HUDEP-2 (cell line): ENCODE measurements around the gene MAST4.
A peak's percentile ranks its signal among the peaks of the same experiment; 100 is the strongest.

Experiments used
- DNase-seq, 76 experiments: peaks; one replicate each; lab custom pipeline; 2025; ENCODE audit not compliant: unreplicated experiment in 76 of 76; lab: John Stamatoyannopoulos, UW

Gene MAST4

DNA sequence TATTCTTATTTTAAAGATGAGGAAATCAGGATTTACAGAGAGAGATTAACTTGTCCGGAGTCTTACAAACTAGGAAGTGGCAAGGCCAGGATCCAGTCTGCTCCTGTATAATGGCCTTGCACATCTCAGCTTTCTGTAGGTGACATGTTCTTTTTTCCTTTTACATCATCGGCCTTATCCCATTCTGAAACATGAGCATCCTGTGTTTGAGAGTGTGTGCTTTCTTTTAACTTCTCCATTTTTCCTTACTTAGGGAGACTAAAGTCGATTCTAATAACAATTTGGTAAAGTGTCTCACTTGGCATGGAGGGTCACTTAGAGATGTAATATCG is 385.8 kb downstream of the MAST4 start:
- DNase-seq = no peak

DNA sequence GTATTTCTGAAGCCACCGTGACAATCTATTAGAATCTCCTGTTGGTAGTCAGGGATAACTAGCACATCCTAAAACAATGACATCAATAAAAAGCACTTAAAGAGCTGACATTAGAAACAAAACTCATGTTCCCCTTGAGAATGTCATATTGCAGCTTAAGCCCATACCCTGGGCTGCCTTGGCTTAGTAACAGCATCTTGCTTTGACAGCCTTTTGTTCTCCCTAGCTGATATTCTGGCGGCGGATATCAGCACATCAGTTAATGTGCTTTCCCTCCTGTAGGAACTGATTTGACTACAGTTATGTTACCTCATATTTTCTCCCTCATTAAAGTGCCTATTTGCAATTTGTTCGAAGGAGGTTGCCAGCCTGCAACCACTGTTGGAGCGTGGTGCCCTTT is 386.3 kb downstream of the MAST4 start:
- DNase-seq = no peak

DNA sequence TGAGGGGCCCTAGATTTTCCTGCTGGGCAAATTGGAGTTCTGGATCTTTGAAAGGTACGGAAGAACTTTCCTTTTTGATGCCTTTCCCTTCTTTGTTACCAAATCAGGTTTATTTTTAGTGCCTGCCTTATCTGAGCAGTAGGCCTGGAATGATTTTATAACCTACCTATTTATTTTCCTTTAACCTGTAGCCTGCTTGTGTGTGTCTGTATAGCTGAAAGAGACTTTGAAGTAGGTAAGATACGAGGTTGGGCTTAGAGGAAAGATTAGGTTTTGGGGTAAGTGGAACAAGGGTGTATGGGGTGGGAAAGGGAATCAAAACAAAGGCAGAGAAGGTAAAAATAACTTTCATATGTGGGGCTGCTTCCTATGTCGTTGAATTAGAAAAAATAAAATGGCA is 389.2 kb downstream of the MAST4 start:
- no peak for DNase-seq

DNA sequence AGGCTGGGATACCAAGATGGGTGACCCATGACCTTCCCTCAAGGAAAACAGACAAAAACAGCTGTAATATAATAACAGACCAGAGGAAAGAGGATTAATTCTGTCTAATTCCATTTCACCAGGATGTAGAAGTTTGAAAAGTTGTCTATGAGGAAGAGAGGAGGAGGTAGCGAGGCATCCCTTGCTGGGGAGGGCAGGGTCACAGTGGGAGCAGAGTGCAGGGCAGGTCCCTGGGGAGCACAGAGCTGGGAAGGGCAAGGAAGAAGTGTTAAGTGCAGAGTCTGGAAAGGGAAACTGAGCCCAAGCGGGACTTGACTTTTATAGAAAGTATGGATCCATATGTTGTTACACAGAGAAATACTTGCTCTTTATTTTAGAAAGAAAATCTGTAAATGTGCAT is 389.8 kb downstream of the MAST4 start:
- DNase-seq = no peak

DNA sequence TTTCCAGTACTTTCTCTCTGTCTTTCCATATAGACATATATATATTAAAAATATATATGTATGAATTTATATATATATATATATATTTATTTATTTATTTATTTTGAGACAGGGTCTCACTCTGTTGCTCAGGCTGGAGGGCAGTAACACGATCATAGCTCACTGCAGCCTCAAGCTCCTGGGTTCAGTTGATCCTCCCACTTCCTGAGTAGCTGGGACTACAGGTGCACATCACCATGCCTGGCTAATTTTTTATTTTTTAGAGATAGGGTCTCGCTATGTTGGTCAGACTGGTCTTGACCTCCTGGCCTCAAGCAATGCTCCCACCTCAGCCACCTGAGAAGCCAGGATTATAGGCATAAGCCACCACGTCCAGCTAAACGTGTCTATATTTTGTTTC is 390.3 kb downstream of the MAST4 start:
- DNase-seq = no peak

DNA sequence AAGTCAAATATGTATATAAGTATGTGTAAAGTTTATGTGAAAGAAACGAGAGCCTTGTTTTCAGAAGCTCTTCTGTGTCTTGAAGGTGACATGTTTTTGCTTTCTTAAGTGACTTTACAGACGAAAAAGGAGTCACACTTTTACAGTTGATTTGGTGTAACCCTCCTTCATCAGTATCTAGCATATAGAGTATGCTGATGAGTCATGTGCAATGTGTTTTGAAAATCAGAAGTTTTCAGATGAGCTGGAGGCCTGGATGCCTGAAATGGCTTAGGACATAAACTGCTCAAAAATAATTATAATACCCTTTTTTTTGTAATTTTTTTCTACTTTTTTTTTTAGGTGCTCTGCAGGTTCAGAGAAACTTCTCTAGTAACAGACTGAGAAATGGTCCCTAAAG is 390.9 kb downstream of the MAST4 start:
- DNase-seq = no peak

DNA sequence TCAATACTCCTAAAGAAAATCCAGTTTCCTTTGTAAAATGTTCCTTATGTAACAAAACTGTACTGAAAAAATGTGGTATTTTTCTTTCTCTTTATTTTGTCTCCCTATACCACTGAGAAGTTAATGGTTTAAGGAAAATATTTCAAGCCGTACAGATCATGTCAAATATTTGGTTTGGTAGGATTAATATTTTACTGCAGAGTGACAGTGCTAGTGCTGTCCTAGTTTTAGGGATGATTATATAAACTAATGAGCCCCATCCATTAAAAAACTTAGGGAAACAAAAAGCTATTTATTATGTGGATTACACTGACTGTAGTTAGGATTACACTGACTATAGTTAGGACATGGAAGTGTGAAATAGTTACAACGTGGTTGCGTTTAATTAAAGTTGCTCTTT is 391.3 kb downstream of the MAST4 start:
- no peak for DNase-seq

DNA sequence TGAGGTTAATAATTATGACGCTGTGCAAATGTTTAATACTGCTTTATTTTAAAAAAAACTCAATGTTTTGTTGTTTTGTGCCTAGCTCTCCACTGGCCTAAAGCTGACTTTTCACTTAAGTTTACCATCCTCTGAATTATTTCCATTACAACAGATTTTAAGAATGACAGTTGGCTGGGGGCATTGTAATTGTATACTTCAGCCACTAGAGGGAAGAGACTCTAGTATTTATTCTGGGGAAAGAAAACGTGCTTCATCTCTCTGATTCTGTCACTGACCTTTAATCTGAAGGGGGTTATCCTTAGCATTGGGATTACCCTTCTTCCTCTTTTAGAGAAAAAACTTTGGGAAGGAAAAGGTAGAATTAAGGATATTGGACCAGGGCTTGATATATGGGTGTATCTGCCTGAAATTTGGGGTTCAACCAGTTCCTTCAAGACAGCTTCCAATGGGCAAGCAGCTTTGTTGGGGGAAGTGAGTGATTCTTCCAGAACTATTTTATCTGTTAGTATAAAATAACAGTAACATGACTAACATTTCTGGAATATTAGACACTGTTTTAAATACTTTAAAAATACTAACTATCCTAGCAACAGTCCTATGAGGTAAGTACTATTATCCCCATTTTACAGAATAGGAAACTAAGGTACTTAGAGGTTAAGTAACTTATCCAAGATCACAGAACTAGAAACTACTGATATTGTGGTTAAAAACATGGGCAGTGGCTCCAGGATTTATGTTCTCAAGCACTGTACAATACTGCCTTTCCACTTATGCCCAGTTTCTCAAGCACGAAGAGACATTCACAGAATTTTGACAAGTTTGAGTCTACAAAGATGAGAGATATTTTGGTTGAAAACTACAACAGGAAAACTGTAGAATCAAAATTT is 392.0 kb downstream of the MAST4 start:
- DNase-seq = peak in 9 of 76 experiments; percentile 1 to 54 (median 6)

DNA sequence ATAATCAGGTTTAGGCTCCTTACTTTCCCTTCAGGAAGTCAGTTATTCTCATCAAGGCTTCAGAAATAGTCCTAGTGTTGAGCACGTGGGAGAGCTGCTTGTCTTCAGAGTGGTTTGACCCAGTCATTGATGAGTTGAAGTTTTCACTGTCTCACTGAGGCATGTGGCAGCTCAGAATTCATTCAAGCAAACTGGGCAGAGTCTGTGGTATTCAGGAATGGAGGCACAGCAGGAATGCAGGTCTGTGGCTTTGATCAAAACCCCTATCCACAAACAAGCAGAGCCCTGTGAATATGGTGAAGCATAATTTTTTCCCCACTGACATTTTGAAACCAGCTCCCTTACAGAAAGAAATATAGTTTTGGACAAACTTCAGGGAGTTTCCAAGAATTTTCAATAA is 393.1 kb downstream of the MAST4 start:
- DNase-seq = no peak

DNA sequence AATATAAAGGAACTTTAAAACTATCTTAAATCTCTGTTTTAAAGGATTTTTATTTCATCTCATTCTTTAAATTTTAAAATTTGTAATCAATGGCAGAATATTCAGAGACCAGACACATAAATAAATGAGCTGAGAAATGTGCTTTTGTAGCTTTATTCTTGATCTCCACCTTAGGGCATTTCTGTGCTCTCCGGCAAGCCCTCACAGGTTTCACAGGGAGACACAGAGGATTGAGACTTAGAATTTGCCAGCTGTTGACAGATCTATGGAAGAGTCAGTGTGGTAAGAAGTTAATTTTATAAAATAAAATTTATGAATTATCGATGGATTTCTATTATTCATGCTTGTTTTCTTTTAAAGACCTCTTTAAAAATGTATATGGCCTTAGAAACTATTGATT is 393.6 kb downstream of the MAST4 start:
- DNase-seq = no peak

DNA sequence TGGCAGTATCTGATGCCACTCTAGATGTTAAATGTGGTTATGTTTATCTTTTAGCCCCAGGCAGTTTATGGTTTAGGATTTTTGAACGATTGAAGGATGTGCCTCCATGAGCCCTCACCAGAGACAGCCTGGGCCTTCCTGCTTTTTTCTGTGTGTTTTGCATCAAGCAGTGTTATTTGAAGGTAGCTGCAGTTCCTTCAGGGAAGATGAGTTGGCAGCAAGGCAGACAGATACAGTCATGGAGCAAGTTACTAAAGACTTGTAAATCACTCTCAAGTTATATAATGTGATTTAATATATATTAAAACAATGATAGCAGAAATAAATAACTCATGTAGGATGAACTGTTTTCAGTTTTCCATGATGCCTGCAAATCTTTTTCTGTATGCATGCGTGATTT is 395.6 kb downstream of the MAST4 start:
- no peak for DNase-seq

DNA sequence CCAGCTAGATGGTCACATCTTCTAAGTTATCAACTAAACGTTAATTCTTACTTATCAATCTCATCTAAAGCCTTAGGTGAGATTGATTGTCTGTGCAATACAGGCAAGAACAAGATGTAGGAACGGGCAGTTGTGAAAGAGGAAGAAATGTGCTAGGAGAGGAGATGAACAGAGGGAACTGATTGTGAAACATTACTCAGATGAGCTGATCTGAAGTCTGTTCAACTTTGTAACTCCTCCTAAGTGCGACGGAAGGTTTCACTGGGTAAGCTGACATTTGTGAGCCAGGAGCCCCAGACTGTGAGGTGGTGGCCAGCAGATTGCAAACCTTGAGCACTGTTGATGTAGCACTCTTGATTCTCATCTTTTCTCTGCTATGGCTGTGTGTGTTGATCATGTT is 396.4 kb downstream of the MAST4 start:
- DNase-seq = no peak

DNA sequence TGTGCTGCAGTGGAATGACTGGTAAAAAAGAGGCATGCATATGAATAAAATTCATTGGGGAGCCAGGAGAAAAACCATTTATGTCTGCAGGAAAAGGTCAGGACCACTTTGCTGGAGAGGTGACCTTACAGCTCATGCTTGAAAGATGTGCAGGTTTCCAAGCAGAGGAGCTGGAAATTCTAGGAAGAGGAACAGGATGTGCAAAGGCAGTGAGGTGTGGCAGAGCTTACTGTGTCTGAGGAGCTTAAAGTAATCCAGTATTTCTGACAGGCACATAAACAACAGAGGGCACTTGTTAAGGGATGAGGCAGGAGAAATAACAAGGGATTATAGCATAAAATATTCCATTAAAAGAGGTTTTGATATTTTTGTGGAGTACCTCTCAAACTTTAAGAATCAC is 397.3 kb downstream of the MAST4 start:
- DNase-seq = no peak

DNA sequence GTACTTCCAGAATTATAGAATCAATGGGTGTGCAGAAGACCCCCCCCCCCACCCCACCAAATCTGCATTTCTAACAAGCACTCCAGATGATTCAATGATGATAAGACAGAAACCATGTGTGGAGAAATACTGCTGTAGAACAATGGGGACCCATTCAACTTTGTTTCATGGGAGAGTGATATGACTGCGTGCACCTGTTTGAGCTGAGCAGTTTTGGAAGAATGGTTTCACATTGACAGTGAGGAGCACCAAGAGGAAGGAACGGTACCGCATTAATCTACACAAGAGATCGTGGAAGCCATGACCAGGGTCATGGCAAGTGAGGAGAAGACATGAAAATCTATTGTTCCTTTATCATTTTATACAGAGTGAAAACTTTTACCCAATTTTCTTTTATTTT is 397.7 kb downstream of the MAST4 start:
- no peak for DNase-seq

DNA sequence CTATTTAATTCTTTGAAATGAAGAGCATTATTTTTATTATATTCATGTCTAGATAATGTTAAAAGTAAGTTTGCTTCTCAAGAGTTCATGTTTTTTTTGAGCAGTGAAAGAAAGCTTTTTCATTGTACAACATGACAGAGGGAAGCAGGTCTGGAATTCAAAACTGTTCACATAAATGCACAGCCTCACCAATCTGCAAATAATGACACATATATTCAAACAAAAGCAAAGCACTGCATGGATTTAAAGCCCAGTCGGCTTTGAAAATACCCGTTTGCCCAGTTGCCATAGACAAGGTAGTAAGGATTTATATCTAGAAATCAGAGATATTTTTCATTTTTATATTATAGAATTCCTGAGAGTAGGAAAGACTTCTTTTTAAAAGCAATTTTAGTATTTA is 398.6 kb downstream of the MAST4 start:
- DNase-seq = no peak

DNA sequence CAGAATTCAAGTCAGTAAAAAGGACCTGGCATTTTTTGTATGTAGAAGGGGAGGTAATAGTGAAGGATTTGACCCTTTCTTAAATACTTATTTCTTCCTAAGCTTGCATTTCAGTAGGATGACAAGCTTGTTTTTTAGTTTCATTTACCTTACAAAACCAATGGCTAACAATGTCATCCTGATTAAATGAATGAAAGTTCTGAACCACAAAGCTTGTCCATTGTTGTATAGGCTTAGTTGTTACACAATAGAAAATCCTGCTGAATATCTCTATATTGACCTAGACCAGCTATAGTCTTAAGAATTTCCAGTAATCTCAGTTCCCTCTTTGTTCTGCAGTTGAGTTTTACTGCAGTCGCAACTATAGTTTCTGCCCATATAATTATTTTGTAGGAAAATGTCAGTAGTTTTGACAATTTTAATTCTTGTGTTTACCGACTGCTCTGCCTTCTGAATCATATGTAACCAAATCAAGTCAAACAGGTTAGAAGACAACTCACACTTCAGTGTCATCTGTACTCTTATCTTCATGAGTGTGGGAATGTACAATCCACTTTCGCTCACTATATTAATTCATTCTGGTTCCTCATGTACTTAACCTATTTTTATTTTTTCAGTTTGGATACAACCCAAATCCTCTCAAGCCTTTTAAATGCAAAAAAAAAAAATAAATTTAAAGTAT is 404.7 kb downstream of the MAST4 start:
- no peak for DNase-seq

DNA sequence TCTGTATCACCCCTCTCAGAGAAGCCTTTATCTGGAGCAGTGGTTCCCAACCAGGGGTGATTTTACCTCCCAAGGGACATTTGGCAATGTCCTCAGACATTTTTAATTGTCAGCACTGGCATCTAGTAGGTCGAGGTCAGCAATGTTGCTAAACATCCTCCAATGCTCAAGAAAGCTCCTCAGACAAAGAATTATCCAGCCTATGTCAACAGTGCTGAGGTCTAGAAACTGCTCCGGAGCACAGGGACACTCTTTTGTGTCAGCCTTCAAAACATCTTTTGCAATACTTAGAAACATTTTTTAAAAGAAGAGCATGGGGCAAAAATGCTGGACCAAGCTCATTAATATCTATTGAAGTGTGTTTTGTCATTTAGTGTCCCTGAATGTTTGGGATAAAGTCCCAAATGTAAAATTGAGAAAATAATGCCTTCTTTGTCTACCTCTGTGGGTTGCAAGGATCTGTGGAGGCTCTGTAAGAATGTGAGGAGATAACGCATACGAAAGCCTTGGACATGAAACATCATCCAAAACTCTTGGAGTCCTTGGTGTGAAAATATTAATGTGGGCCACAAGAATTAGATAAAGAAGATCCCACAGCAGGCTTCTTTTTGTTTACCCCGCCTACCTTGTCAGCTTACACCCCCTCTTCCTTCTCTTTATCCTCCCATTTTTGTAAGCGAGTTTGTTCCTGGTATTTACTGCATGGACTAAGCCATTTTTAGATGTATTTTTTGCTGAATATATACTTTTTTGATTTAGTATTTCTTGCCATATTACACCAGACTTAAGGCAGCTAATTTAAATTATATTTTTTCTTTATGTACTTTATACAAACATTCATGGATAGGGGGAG is 406.9 kb downstream of the MAST4 start:
- DNase-seq = no peak

DNA sequence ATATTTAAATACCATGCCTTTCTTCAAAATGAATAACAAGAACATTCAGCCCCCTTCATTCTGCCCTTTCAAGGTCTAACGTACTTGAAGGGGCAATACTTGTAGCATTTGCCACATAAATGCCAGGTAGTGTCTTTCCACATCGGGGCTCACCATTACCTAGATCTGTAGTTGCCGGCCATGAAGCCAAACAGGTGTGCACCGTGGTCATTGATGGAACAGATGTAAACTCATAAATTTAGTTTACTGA is 407.4 kb downstream of the MAST4 start:
- no peak for DNase-seq

DNA sequence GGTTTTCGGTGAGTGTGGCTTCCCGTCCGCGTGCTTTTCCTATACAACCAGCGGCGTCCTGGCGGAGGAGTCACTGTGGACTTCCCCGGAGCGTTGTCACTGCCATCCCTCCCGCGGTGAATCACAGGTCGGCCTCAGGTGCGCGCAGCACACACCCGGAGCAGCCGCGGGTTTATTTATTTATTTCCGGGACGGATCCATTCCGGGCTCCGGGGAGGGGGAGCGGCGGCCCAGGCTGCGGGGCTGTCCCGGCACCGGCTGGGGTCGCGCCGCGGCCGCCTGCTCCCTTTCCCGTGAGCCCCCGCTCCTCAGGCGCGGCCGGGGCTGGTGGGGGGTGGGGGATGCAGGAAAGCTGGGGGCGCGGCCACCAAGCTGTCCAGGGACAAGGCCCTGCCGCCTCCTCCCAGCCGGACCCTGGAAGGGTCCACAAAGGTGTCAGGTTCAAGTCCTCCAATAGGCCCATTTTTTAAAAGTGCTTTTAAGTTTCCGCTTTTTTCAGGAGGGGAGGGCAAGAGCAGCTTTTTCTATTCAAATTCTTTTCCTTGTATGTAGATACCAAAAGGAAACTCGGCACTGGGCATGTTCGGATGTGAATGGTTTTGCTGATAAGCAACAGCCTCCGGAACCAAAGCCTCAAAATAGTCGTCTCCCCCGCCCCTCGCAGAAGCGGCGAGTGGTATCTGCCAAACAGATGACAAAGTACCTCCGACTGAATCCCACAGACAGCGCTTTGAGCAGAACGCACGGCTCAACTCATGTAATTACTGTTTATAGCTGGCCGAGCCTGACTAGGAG is 407.9 kb downstream of the MAST4 start:
- peak in 75 of 76 experiments; percentile 40 to 94 (median 80) for DNase-seq

DNA sequence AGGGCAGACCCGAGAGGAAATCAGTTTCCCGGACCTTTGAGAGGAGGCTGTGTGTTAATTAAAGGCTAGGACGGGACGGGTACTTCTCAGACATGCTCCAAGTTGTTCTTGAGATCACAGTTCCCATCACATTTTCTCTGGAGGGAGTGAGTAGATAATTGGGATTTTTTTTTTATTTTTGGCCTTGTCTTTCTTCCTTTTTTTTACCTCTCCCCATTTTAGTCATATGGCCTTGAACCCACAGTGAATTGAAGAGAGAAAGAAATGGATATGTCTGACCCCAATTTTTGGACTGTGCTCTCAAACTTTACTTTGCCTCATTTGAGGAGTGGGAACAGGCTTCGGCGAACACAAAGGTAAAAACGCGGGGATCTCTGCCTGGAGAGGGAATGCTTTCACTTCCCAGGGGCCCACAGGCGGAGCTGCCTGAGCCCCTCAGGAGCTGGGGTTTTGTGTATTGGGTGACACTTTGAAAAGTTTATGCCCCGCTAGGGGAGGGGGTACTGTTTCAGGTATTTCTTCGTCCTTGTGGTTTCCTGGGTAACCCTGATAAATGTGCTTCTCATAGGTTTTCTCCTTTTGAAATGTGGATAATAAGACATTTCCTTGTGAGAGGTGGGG is 408.6 kb downstream of the MAST4 start:
- DNase-seq = no peak
